GM12864 (cell line): ENCODE measurements around the gene RAB35.

Experiments used
- DNase-seq: peaks from one replicate; pipeline ENCODE4 v3.0.0-alpha.2; 2011; ENCODE audit warnings: low read depth
- H3K4me3 ChIP-seq: 2 replicates; pipeline ENCODE4 v1.5.1; 2011; ENCODE audit warnings: mild to moderate bottlenecking, low read depth, low read length, control low read depth
- CTCF ChIP-seq: IDR thresholded peaks from 2 replicates; pipeline ENCODE4 v1.5.1; 2011; ENCODE audit warnings: low read depth, mild to moderate bottlenecking, moderate library complexity, low read length, control low read depth, inconsistent platforms; ENCODE audit errors: missing control alignments

Gene RAB35

DNA sequence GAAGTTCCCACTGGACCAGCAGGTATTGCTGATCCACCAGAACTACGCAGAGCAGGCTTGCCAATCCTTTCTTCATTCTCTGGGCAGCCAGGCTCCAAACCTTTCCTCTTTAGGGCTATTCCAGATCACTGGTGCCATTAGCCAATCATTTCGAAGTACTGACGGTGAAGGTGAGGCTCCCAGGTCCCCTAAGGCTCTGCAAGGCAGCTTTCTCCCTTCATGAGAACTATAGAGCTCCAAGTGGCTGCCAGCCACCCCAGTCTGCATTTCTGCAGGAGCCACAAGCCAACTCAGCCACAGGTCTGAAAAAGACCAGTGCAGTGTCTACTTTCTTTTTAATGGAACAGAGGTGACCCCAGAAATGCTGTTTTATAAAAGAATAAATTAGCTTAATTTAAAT lies 48.7 kb downstream of the RAB35 start:
- no peak for DNase-seq
- TF ChIP-seq CTCF: no peak
- no peak overlapping the region for H3K4me3 ChIP-seq

DNA sequence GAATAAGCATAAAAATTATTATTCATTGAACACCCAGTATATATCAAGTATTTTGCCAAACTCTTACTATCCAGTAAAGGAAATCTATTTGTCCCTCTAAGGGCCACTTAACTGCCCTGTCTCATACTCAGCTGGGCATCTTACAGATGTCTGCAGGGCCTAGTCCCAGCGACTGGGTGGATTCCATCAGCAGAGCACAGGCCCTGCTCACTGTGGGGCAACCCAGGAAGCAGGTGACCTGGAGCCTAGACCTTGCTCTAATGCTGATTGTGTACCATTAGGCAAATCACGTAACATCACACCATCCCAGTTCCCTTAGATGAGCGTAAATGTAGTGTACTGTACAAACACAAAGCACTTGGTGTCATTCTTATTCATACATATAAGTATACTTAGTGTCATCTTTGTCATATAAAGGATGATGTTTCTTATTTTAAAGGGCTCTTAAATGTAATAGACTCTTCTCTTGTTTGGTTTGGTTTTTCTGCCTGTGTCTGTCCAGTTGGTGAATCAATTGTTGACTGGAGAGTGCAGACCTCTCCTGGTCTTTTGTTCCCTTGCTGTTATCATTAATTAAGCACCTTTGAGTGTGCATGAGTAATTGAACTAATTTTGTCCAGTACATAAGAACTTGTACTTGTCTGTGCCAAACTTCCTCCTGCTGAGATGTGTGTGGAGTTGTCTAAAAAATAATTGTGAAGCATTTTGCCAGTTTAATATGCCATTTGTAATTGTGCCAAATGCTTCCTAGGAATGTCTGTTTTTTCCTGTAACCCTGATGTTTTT lies 49.3 kb downstream of the RAB35 start:
- no peak overlapping the region for H3K4me3 ChIP-seq
- no peak for TF ChIP-seq CTCF
- no peak for DNase-seq

DNA sequence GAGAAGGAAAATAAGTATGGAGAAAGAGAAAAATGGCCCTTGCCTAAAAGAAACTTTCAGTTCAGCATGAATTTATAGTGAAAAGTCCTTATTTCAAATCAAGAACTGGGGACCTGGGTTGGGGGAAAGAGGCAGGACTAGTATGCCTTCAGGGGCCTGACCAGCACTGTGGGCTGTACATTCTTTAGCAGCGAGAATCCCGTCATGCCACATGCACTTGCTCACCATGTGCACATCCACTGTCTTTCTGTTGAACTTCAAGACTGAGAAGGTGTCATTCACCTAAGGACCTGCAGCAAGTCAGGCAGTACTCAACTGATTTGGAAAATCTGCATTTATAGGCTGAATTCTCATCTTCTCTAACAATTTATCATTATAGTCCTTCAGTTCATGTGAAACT lies 50.2 kb downstream of the RAB35 start:
- TF ChIP-seq CTCF: no peak
- H3K4me3 ChIP-seq: no peak overlapping the region
- DNase-seq: no peak

- no peak for DNase-seq
- no peak for TF ChIP-seq CTCF
These were observed 51.1 kb downstream of the RAB35 start for GRCh38 chr12:120065472-120065871.

DNA sequence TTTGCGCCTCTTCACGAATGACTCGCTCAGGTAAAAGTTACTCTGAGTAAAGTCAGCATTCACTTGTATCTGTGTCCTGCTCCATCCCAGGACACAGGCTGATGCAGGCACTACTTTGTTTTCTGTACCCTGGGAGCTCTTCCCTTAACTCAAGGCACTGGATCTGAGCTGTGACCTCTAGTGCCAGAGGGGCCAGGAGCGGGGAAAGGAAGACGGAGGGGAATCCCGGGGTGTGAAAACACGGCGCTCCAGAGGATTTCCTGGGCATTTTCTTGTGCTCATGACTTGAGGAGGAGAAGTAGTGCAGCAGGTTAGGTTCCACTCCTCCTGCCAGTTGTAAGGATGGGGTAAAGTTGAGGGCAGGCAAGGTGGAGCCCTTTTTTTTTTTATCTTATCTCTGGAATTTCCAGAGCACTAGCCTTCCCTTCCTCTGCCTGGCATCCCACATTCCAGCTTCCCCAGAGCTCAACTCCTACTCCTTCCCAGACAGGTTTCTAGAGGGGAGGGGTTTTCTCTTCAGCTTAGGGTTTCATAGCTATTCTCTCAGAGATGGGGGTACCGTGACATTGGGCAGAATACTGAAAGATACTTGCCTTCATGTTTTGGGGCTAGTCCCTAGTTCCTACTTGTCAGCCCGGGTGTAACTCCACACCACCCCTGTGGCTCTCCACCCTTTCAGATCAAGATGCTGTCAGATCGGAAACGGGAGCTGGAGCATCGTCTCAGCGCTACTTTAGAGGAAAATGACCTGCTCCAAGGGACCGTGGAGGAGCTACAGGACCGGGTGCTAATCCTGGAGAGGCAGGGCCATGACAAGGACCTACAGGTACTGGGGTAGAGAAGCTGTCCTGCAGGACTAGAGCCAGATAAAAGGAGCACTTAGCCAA lies 52.3 kb downstream of the RAB35 start:
- no peak for TF ChIP-seq CTCF
- no peak for DNase-seq
- no peak overlapping the region for H3K4me3 ChIP-seq

More at GRCh38 chr12:120065472-120065871, 51.1 kb downstream of the RAB35 start:
- no peak overlapping the region for H3K4me3 ChIP-seq

DNA sequence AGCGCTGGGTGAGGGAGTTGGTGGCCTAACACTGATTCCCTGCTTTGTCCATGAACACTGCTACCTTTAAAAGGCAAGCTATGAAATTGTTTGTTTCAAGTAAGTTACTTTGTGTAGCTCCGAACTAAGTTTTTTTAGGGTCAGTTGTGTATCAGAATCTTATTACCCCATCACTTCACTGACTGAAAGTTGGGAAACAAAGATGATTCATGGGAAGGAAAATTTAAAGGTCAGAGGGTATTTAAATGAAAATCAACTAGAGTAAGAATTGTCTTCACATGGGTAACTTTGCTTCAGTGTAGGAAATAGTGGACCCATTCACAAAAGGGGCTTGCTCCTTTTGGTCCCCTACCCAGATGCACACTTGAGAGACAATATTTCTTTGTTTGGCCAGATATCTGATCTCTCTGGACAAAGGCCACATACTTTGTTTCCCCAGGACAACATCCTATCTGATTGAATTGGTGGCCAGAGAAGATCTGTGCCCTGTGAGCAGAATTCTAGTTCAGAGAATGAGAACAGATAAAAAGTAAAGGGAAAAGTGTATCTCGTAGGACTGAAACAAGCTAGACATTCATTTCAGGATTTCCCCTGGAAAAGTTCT lies 53.5 kb downstream of the RAB35 start:
- no peak for DNase-seq
- no peak for TF ChIP-seq CTCF
- no peak overlapping the region for H3K4me3 ChIP-seq
